PC-3 (cell line): Measurements from ENCODE around the gene FRA10AC1. TPM values are rescaled to one million over a fixed set of nuclear protein-coding genes. Genes with fewer than 3 reads are reported as not detected.

ENCODE experiments used
- ATAC-seq: fragments of 200-7000 bp; cut with Tn5 transposase; 2 replicates; pipeline ENCODE4 v1.9.1; 2020; ENCODE audit warnings: mild to moderate bottlenecking, moderate library complexity
- BruUV-seq: library from RNA; stranded (reverse); fragments of 400-500 nt; replicated peaks from 2 replicates; lab custom pipeline; 2021; lab: Mats Ljungman, UMichigan
- CTCF ChIA-PET: fragments of 300-600 bp; sonication (Branson Sonifier 250); formaldehyde crosslinking; loops from one replicate; lab custom pipeline; 2022; ENCODE audit warnings: antibody characterized with exemption; lab: Charles Lee
- POLR2A ChIA-PET: fragments of 300-600 bp; sonication (Branson Sonifier 250); formaldehyde crosslinking; loops from one replicate; lab custom pipeline; 2022; ENCODE audit warnings: antibody characterized with exemption; ENCODE audit not compliant: unreplicated experiment; lab: Charles Lee
- DNase-seq: peaks from one replicate; pipeline ENCODE4 v3.0.0-alpha.2; 2015
- H2AFZ ChIP-seq: fragments of 300-600 bp; sonication (generic); 2 replicates; pipeline ENCODE4 v1.6.0; 2016; ENCODE audit warnings: antibody characterized with exemption, low read length
- H3F3A ChIP-seq: fragments of 300-600 bp; sonication (generic); one replicate; pipeline ENCODE4 v1.6.0; 2017; ENCODE audit warnings: antibody characterized with exemption, low read length, control low read depth, mild to moderate bottlenecking; ENCODE audit not compliant: unreplicated experiment
- H3K27ac ChIP-seq: fragments of 300-600 bp; sonication (generic); 2 replicates; pipeline ENCODE4 v1.5.1; 2016; ENCODE audit warnings: mild to moderate bottlenecking, low read length
- H3K27me3 ChIP-seq: fragments of 300-600 bp; sonication (generic); 2 replicates; pipeline ENCODE4 v1.6.1; 2016; ENCODE audit warnings: low read length, mixed read lengths
- H3K36me3 ChIP-seq: fragments of 300-600 bp; sonication (generic); 2 replicates; pipeline ENCODE4 v1.6.1; 2016; ENCODE audit warnings: low read depth, mixed run types, low read length, mixed read lengths
- H3K4me1 ChIP-seq: fragments of 300-600 bp; sonication (generic); 2 replicates; pipeline ENCODE4 v1.5.1; 2016; ENCODE audit warnings: low read length; ENCODE audit not compliant: insufficient read depth
- H3K4me2 ChIP-seq: fragments of 300-600 bp; sonication (generic); 2 replicates; pipeline ENCODE4 v1.6.0; 2016; ENCODE audit warnings: low read length
- H3K4me3 ChIP-seq: fragments of 300-600 bp; sonication (generic); 2 replicates; pipeline ENCODE4 v1.5.1; 2016; ENCODE audit warnings: mild to moderate bottlenecking, low read length, mixed read lengths
- H3K79me2 ChIP-seq: fragments of 300-600 bp; sonication (generic); 2 replicates; pipeline ENCODE4 v1.6.1; 2017; ENCODE audit warnings: low read length, mixed read lengths
- H3K9ac ChIP-seq: fragments of 300-600 bp; sonication (generic); 2 replicates; pipeline ENCODE4 v1.6.0; 2016; ENCODE audit warnings: mild to moderate bottlenecking, low read length
- H3K9me2 ChIP-seq: fragments of 300-600 bp; sonication (generic); replicated peaks from 2 replicates; pipeline ENCODE4 v1.6.1; 2016; ENCODE audit warnings: mixed run types, low read length, mixed read lengths
- H3K9me3 ChIP-seq: fragments of 300-600 bp; sonication (generic); 2 replicates; pipeline ENCODE4 v1.6.1; 2016; ENCODE audit warnings: low read length, mixed read lengths
- H4K20me1 ChIP-seq: fragments of 300-600 bp; sonication (generic); 2 replicates; pipeline ENCODE4 v1.6.1; 2016; ENCODE audit warnings: low read length, mixed read lengths
- EZH2 ChIP-seq: fragments of 300-600 bp; sonication (generic); IDR thresholded peaks from one replicate; pipeline ENCODE4 v1.6.1; 2017; ENCODE audit warnings: antibody characterized with exemption, mild to moderate bottlenecking, low read length; ENCODE audit not compliant: unreplicated experiment
- EZH2phosphoT487 ChIP-seq: fragments of 300-600 bp; sonication (generic); IDR thresholded peaks from 2 replicates; pipeline ENCODE4 v1.6.1; 2018; ENCODE audit warnings: mild to moderate bottlenecking, antibody characterized with exemption, low read length, borderline replicate concordance
- intact Hi-C: fragments of 100-400 bp; cut with micrococcal nuclease; formaldehyde crosslinking; loops from 2 replicates; pipeline ENCODE4 v1.9.0; 2023
- total RNA-seq: library from RNA; depleted of rRNA; stranded (reverse); fragments of >200 nt; gene quantifications from 2 replicates; pipeline ENCODE4 v1.2.3, GENCODE V29; 2014
- TF ChIP-seq, protein P1 (sequence below): fragments of 300-600 bp; sonication (generic); conservative IDR thresholded peaks from 2 replicates; pipeline ENCODE4 v1.5.1; 2017; ENCODE audit warnings: antibody characterized with exemption, low read depth, mild to moderate bottlenecking, low read length

The FRA10AC1 gene
- total RNA-seq, 1 experiment from 2014 or later: 3.8 TPM

DNA sequence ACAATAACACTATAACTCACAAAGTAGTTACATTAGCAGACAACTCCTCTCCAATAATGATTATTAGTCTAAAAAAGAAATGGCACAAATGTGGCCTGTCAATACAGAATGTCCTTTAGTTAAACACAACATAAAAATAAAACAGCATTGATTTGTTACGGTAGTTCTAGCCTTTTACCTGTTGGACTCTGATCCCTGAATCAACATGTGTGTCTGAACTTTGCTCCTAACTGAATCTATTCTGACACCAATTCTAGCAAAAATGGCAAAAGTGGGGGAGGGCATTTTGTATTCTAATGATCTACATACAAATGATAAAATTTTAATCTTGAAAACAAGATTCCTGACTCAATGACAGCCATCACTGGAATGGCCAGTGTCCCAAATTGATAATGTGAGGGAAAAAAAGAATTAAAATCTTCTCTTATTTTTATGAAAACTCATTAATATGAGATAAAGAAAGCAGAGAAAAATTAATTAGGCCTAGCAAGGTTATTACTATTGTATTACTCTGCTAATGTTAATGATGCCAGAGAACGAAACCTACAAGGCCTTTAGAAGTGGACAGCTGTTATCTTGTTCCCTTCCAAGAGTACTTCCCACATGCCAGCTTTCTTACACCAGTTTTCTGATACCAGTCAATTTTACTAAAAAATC, 30.2 kb downstream of the FRA10AC1 start:
- no peaks in the 10 kb centered on the region for H3K9me3 ChIP-seq
- H3K9ac ChIP-seq: no peak overlapping the region
- H3K79me2 ChIP-seq: no peaks in the 10 kb centered on the region
- no peaks in the 10 kb centered on the region for H4K20me1 ChIP-seq
- no peak overlapping the region for H3K4me3 ChIP-seq
- no peak for DNase-seq
- ChIA-PET CTCF (no interaction called here), POLR2A (no interaction called here)
- no peaks in the 10 kb centered on the region for H3K9me2 ChIP-seq
- peaks cover 8% of the 10 kb centered on the region; the same call in 1 of the 2 replicates for H3K36me3 ChIP-seq
- H3K4me1 ChIP-seq: no peaks in the 10 kb centered on the region
- no peaks in the 10 kb centered on the region for H3F3A ChIP-seq
- H3K4me2 ChIP-seq: no peak overlapping the region
- TF ChIP-seq EZH2phosphoT487 (no peak), EZH2 (no peak)
- TF ChIP-seq, protein P1, sequence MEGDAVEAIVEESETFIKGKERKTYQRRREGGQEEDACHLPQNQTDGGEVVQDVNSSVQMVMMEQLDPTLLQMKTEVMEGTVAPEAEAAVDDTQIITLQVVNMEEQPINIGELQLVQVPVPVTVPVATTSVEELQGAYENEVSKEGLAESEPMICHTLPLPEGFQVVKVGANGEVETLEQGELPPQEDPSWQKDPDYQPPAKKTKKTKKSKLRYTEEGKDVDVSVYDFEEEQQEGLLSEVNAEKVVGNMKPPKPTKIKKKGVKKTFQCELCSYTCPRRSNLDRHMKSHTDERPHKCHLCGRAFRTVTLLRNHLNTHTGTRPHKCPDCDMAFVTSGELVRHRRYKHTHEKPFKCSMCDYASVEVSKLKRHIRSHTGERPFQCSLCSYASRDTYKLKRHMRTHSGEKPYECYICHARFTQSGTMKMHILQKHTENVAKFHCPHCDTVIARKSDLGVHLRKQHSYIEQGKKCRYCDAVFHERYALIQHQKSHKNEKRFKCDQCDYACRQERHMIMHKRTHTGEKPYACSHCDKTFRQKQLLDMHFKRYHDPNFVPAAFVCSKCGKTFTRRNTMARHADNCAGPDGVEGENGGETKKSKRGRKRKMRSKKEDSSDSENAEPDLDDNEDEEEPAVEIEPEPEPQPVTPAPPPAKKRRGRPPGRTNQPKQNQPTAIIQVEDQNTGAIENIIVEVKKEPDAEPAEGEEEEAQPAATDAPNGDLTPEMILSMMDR: no peak
- ATAC-seq: no peak
- H3K27me3 ChIP-seq: no peaks in the 10 kb centered on the region
- intact Hi-C loops: no loop called here
- no TSS peak for BruUV-seq
- H3K27ac ChIP-seq: no peak overlapping the region
- H2AFZ ChIP-seq: no peak overlapping the region

- TF ChIP-seq, protein P1: no peak
- TF ChIP-seq EZH2: no peak
- no peak for TF ChIP-seq EZH2phosphoT487
These were observed 31.4 kb downstream of the FRA10AC1 start for GRCh38 chr10:93671042-93671441.

GRCh38 chr10:93670372-93670771, 32.0 kb downstream of the FRA10AC1 start:
- CTCF ChIA-PET: interaction anchor here (0.6 kb wide), 1 partner anchor 170 kb away, joined by 10 read pairs; no protein-coding TSS in a partner anchor
- H3F3A ChIP-seq: no peaks in the 10 kb centered on the region
- no peak for ATAC-seq
- no peaks in the 10 kb centered on the region for H3K27me3 ChIP-seq
- no TSS peak for BruUV-seq
- intact Hi-C loops: no loop called here
- no peaks in the 10 kb centered on the region for H3K9me2 ChIP-seq
- H3K79me2 ChIP-seq: no peaks in the 10 kb centered on the region
- H3K36me3 ChIP-seq: peaks cover 5% of the 10 kb centered on the region; the same call in 1 of the 2 replicates
- no peak overlapping the region for H3K4me3 ChIP-seq
- H3K9ac ChIP-seq: no peak overlapping the region
- no peak for TF ChIP-seq EZH2phosphoT487
- TF ChIP-seq EZH2: no peak
- TF ChIP-seq, protein P1: no peak
- no peaks in the 10 kb centered on the region for H3K9me3 ChIP-seq
- POLR2A ChIA-PET: no interaction called here
- no peak for DNase-seq
- H3K27ac ChIP-seq: no peak overlapping the region
- H3K4me1 ChIP-seq: no peaks in the 10 kb centered on the region
- H4K20me1 ChIP-seq: no peaks in the 10 kb centered on the region
- H3K4me2 ChIP-seq: no peak overlapping the region
- no peak overlapping the region for H2AFZ ChIP-seq

More at GRCh38 chr10:93671042-93671441, 31.4 kb downstream of the FRA10AC1 start:
- Histone ChIP-seq H3K9me2 (no peaks in the 10 kb centered on the region), H2AFZ (no peak overlapping the region), H3F3A (no peaks in the 10 kb centered on the region), H3K27me3 (no peaks in the 10 kb centered on the region), H3K9me3 (no peaks in the 10 kb centered on the region), H3K79me2 (no peaks in the 10 kb centered on the region), H3K9ac (no peak overlapping the region), H3K4me2 (no peak overlapping the region), H3K27ac (no peak overlapping the region), H3K36me3 (peaks cover 8% of the 10 kb centered on the region; the same call in 1 of the 2 replicates), H4K20me1 (no peaks in the 10 kb centered on the region), H3K4me1 (no peaks in the 10 kb centered on the region), H3K4me3 (no peak overlapping the region)
- intact Hi-C loops: no loop called here
- ATAC-seq (no peak), DNase-seq (no peak)
- CTCF ChIA-PET: interaction anchor here (0.6 kb wide), 1 partner anchor 171 kb away, joined by 10 read pairs; no protein-coding TSS in a partner anchor
- BruUV-seq: no TSS peak
- POLR2A ChIA-PET: no interaction called here
